Measurements from ENCODE around the gene CMTM7. TPM values are rescaled to one million over a fixed set of nuclear protein-coding genes. Genes with fewer than 3 reads are reported as not detected.

The CMTM7 gene
- total and polyA plus RNA-seq, 2 donors, result 12.5 to 45.7 TPM

DNA sequence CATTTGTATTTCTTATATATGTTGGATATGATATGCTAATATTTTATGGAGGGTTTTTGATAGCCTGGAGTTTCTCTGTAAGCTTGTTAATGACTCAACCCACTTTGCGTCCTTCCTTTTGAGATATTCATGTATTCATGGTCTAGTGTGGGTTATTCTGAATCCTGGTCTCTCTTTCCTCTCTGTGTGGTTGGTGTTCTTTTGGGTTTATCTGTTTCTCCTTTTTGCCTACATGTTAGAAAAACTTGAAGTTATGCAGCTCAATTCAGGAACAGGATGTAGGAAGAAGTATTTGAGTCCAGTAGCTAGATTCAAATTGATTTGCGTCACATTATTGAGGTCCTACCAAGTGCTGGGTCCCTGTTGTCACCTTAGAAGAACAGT is 28.1 kb downstream of the CMTM7 start:
- H3K4me1 ChIP-seq (ENCODE audit: control insufficient read depth in 2 of 2, insufficient read depth in 2 of 2, low read length in 2 of 2), result peaks cover 64 to 81% of the 10 kb centered on the region in 2 donors
- H3K27ac ChIP-seq (ENCODE audit: low read depth in 1 of 2, low read length in 1 of 2), result peak overlapping the region; percentile 86 to 93
- no peaks in the 10 kb centered on the region for H3K36me3 ChIP-seq (ENCODE audit: control insufficient read depth in 2 of 2, insufficient read depth in 2 of 2, low read length in 1 of 2)
- 86% methylated on average over 2 of the region's 2 CpGs for WGBS
- no peaks in the 10 kb centered on the region for H3K27me3 ChIP-seq (ENCODE audit: control insufficient read depth in 2 of 2, insufficient read depth in 1 of 2, low read length in 1 of 2)
- H3K9me3 ChIP-seq (ENCODE audit: control insufficient read depth in 2 of 2, insufficient read depth in 1 of 2, low read length in 1 of 2), result peaks cover 0 to 4% of the 10 kb centered on the region in 2 donors
- no peak for DNase-seq (ENCODE audit: low read depth in 6 of 9, low spot score in 9 of 9)
- H3K4me3 ChIP-seq (ENCODE audit: low read length in 2 of 2), result no peak overlapping the region

DNA sequence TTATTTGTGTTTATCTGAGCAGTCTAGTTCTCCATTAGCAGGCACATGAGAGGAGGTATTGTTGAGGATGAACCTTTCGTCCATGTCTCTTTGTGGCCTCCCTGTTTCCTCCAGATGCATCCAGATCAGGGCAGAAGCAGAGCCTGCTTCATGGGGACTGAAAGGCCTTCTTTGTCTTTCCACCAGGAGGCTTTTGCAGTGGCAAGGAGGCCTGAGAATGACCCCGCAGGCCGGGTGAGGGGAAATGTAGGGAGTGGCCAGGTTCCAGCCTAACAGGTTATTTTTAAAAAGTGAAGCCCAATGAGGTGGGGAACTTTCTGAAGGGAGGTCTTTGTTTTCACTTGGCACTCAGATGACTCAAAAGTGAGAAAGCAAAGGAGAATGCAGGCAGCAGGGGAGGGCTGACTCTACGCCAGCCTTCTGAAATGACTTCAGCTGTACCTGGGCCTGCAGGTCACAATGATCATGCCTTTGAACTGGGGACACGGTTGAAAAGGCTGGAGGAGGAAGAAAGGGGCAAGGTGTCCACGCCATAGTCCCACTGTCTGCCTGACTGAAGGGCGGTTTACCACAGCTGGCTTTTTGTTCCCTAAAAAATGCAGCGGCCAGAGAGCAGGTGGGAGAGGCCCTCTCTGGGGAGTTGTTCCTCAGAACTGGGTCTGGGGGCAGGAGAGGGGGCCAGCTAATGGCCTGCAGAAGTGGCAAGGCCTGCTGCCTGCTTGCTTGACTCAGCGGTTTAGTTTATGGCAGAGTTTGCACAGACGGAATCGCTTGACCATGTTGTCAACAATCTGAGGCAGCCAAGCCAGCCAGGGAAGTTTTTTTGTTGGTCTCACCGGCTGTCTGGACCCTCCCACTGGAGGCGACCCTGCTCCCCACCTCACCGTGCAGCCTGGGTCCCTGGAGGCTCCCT is 28.7 kb downstream of the CMTM7 start:
- no peaks in the 10 kb centered on the region for H3K36me3 ChIP-seq (ENCODE audit: control insufficient read depth in 2 of 2, insufficient read depth in 2 of 2, low read length in 1 of 2)
- H3K4me1 ChIP-seq (ENCODE audit: control insufficient read depth in 2 of 2, insufficient read depth in 2 of 2, low read length in 2 of 2), result peaks cover 61 to 80% of the 10 kb centered on the region in 2 donors
- peak in 2 of 9 donors; percentile 44 to 75 for DNase-seq (ENCODE audit: low read depth in 6 of 9, low spot score in 9 of 9)
- H3K9me3 ChIP-seq (ENCODE audit: control insufficient read depth in 2 of 2, insufficient read depth in 1 of 2, low read length in 1 of 2), result peaks cover 0 to 4% of the 10 kb centered on the region in 2 donors
- 15% methylated on average over 14 of the region's 14 CpGs for WGBS
- no peak overlapping the region for H3K4me3 ChIP-seq (ENCODE audit: low read length in 2 of 2)
- no peaks in the 10 kb centered on the region for H3K27me3 ChIP-seq (ENCODE audit: control insufficient read depth in 2 of 2, insufficient read depth in 1 of 2, low read length in 1 of 2)
- H3K27ac ChIP-seq (ENCODE audit: low read depth in 1 of 2, low read length in 1 of 2), result peak overlapping the region; percentile 86 to 93

- H3K27me3 ChIP-seq (ENCODE audit: control insufficient read depth in 2 of 2, insufficient read depth in 1 of 2, low read length in 1 of 2), result no peaks in the 10 kb centered on the region
- H3K27ac ChIP-seq (ENCODE audit: low read depth in 1 of 2, low read length in 1 of 2), result peak overlapping the region; percentile 86 to 93
- H3K4me3 ChIP-seq (ENCODE audit: low read length in 2 of 2), result no peak overlapping the region
- H3K9me3 ChIP-seq (ENCODE audit: control insufficient read depth in 2 of 2, insufficient read depth in 1 of 2, low read length in 1 of 2), result peaks cover 0 to 4% of the 10 kb centered on the region in 2 donors
- H3K36me3 ChIP-seq (ENCODE audit: control insufficient read depth in 2 of 2, insufficient read depth in 2 of 2, low read length in 1 of 2), result no peaks in the 10 kb centered on the region
- peaks cover 60 to 80% of the 10 kb centered on the region in 2 donors for H3K4me1 ChIP-seq (ENCODE audit: control insufficient read depth in 2 of 2, insufficient read depth in 2 of 2, low read length in 2 of 2)
- no peak for DNase-seq (ENCODE audit: low read depth in 6 of 9, low spot score in 9 of 9)
- WGBS, result 98% methylated on average over 3 of the region's 3 CpGs
Observed at GRCh38 chr3:32421185-32421584, 29.5 kb downstream of the CMTM7 start.

DNA sequence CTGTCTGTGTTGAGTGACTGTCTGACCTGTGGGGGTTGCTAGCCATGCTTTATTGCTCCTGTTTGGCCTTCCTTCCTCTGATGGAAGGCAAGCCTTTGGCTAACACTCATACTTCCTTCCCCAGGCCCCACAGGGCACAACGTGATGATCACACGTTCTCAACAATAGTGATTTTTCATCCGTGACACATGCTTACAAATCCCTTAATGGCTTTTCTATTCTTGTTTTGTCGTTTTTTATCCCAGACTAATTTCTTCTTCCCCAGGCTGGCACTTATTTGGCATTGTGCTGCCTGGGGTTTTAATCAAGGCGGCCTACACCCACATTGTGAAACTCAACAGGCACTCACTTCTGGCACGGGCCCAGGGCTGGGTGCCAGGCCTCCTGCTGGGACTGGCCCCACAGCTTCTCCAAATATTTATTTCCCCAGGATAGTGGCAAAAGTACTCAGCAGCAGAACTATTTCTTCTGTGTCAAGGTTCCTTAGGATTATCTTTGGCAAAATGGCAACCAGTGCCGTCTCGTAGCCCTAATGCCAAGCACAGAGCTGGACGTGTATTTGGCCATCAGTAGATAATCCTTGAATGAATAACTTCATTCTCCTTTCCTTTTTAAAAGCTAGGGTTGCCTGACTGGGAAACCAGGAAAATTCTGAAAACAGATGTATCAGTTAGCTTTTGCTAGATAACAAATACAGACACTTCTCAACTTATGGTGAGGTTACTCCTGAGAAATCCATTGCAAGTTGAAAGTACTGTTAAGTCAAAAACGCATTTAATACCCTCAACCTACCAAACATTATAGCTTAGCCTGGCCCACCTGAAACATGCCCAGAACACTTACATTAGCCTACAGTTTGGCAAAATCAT is 30.6 kb downstream of the CMTM7 start:
- WGBS, result 85% methylated on average over 10 of the region's 10 CpGs
- H3K4me1 ChIP-seq (ENCODE audit: control insufficient read depth in 2 of 2, insufficient read depth in 2 of 2, low read length in 2 of 2), result peaks cover 53 to 74% of the 10 kb centered on the region in 2 donors
- no peak overlapping the region for H3K4me3 ChIP-seq (ENCODE audit: low read length in 2 of 2)
- no peaks in the 10 kb centered on the region for H3K27me3 ChIP-seq (ENCODE audit: control insufficient read depth in 2 of 2, insufficient read depth in 1 of 2, low read length in 1 of 2)
- H3K36me3 ChIP-seq (ENCODE audit: control insufficient read depth in 2 of 2, insufficient read depth in 2 of 2, low read length in 1 of 2), result no peaks in the 10 kb centered on the region
- no peak for DNase-seq (ENCODE audit: low read depth in 6 of 9, low spot score in 9 of 9)
- H3K27ac ChIP-seq (ENCODE audit: low read depth in 1 of 2, low read length in 1 of 2), result peak overlapping the region; percentile 48 to 95
- H3K9me3 ChIP-seq (ENCODE audit: control insufficient read depth in 2 of 2, insufficient read depth in 1 of 2, low read length in 1 of 2), result peaks cover 0 to 4% of the 10 kb centered on the region in 2 donors

GRCh38 chr3:32422943-32423342 is 31.3 kb downstream of the CMTM7 start:
- no peaks in the 10 kb centered on the region for H3K36me3 ChIP-seq (ENCODE audit: control insufficient read depth in 2 of 2, insufficient read depth in 2 of 2, low read length in 1 of 2)
- no peak for DNase-seq (ENCODE audit: low read depth in 6 of 9, low spot score in 9 of 9)
- H3K4me1 ChIP-seq (ENCODE audit: control insufficient read depth in 2 of 2, insufficient read depth in 2 of 2, low read length in 2 of 2), result peaks cover 53 to 77% of the 10 kb centered on the region in 2 donors
- H3K9me3 ChIP-seq (ENCODE audit: control insufficient read depth in 2 of 2, insufficient read depth in 1 of 2, low read length in 1 of 2), result peaks cover 0 to 4% of the 10 kb centered on the region in 2 donors
- no peak overlapping the region for H3K4me3 ChIP-seq (ENCODE audit: low read length in 2 of 2)
- peak overlapping the region; percentile 86 to 95 for H3K27ac ChIP-seq (ENCODE audit: low read depth in 1 of 2, low read length in 1 of 2)
- H3K27me3 ChIP-seq (ENCODE audit: control insufficient read depth in 2 of 2, insufficient read depth in 1 of 2, low read length in 1 of 2), result no peaks in the 10 kb centered on the region
- 86% methylated on average over 2 of the region's 2 CpGs for WGBS

DNA sequence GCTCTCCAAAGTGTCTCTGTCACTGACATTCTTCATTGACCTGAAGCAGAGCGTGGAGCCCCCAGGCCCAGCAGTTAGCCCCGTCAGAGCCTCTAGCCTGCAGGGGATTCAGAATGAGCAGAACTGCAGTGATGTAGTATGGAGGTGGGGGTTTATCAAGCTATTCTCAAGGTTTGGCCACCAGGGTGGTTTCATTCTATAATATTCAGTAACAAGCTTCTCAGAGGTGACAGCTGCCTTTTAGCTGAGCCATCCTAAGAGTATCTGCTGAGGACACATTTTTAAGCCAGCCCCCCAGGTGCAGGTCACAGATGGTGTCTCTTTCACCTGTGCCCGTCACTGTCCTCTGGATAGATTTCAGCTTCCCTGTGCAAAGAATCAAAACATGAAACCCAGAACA is 31.9 kb downstream of the CMTM7 start:
- Histone ChIP-seq H3K4me1 (ENCODE audit: control insufficient read depth in 2 of 2, insufficient read depth in 2 of 2, low read length in 2 of 2) (peaks cover 56 to 82% of the 10 kb centered on the region in 2 donors), H3K4me3 (ENCODE audit: low read length in 2 of 2) (no peak overlapping the region), H3K27me3 (ENCODE audit: control insufficient read depth in 2 of 2, insufficient read depth in 1 of 2, low read length in 1 of 2) (no peaks in the 10 kb centered on the region), H3K36me3 (ENCODE audit: control insufficient read depth in 2 of 2, insufficient read depth in 2 of 2, low read length in 1 of 2) (no peaks in the 10 kb centered on the region), H3K9me3 (ENCODE audit: control insufficient read depth in 2 of 2, insufficient read depth in 1 of 2, low read length in 1 of 2) (peaks cover 0 to 4% of the 10 kb centered on the region in 2 donors), H3K27ac (ENCODE audit: low read depth in 1 of 2, low read length in 1 of 2) (peak overlapping the region; percentile 86 to 95)
- 70% methylated on average over 3 of the region's 3 CpGs for WGBS
- peak in 4 of 9 donors; percentile 38 to 73 (median 45) for DNase-seq (ENCODE audit: low read depth in 6 of 9, low spot score in 9 of 9)

DNA sequence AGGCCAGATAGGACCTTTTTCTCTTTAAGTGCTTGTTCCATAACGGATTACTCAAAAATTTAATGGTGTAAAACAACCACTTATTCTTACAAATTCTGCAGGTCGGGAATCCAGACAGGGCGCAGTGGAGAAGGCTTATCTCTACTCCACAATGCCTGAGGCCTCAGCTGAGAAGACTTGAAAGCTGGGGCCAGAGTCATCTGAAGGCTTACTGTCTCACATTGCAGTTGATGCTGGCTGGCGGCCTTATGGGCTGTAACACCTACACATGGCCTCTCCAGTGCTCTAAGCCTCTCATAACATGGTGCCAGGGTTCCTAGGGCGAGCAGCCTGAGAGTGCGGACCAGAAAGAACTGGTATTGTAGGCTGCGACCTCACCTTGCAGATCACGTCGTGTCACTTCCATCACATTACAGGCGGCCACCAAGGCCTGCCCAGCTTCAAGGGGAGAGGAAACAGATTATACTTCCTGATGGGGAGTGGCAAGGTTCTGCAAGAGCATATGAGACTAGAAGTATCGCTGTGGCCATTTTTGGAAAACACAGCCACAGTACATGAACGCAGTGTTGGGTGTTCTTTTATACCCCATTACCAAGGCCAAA is 32.4 kb downstream of the CMTM7 start:
- Histone ChIP-seq H3K27me3 (ENCODE audit: control insufficient read depth in 2 of 2, insufficient read depth in 1 of 2, low read length in 1 of 2) (no peaks in the 10 kb centered on the region), H3K36me3 (ENCODE audit: control insufficient read depth in 2 of 2, insufficient read depth in 2 of 2, low read length in 1 of 2) (no peaks in the 10 kb centered on the region), H3K27ac (ENCODE audit: low read depth in 1 of 2, low read length in 1 of 2) (peak overlapping the region; percentile 27 to 95), H3K4me1 (ENCODE audit: control insufficient read depth in 2 of 2, insufficient read depth in 2 of 2, low read length in 2 of 2) (peaks cover 60 to 87% of the 10 kb centered on the region in 2 donors), H3K9me3 (ENCODE audit: control insufficient read depth in 2 of 2, insufficient read depth in 1 of 2, low read length in 1 of 2) (peaks cover 0 to 4% of the 10 kb centered on the region in 2 donors), H3K4me3 (ENCODE audit: low read length in 2 of 2) (no peak overlapping the region)
- 58% methylated on average over 12 of the region's 12 CpGs for WGBS
- peak in 3 of 9 donors; percentile 34 to 67 (median 53) for DNase-seq (ENCODE audit: low read depth in 6 of 9, low spot score in 9 of 9)

DNA sequence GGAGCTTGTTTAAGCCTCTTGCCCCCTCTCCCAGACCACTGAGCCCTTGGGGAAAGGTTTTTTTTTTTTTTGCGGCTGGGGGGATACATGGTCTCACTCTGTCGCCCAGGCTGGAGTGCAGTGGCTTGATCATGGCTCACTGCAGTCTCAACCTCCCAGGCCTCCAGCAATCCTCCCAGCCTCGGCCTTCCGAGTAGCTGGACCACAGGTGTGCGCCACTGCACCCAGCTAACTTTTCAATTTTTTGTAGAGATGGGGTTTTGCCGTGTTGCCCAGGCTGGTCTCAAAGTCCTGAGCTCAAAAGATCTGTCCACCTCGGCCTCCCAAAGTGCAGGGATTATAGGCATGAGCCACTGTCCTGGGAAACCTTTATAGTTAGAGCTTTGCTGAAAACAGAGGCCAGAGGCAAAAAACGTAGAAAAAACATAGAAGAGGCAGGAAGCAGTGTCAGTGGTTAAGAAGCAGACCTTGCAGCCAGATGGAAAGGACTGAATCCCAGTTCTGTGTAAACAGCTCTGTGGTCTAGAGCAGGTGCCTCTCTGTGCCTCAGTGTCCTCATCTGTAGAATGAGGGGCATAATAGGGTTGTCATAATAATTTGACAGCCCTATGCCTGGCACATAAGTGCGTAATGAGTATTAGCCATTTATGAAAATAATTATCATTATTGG is 33.1 kb downstream of the CMTM7 start:
- DNase-seq (ENCODE audit: low read depth in 6 of 9, low spot score in 9 of 9), result peak in 4 of 9 donors; percentile 40 to 76 (median 46)
- Histone ChIP-seq H3K27me3 (ENCODE audit: control insufficient read depth in 2 of 2, insufficient read depth in 1 of 2, low read length in 1 of 2) (no peaks in the 10 kb centered on the region), H3K9me3 (ENCODE audit: control insufficient read depth in 2 of 2, insufficient read depth in 1 of 2, low read length in 1 of 2) (peaks cover 0 to 4% of the 10 kb centered on the region in 2 donors), H3K4me1 (ENCODE audit: control insufficient read depth in 2 of 2, insufficient read depth in 2 of 2, low read length in 2 of 2) (peaks cover 58 to 90% of the 10 kb centered on the region in 2 donors), H3K4me3 (ENCODE audit: low read length in 2 of 2) (no peak overlapping the region), H3K36me3 (ENCODE audit: control insufficient read depth in 2 of 2, insufficient read depth in 2 of 2, low read length in 1 of 2) (no peaks in the 10 kb centered on the region), H3K27ac (ENCODE audit: low read depth in 1 of 2, low read length in 1 of 2) (peak overlapping the region; percentile 27 to 95)
- WGBS, result 77% methylated on average over 9 of the region's 9 CpGs
